IMR-90 (cell line): ENCODE measurements around the gene EPB41L2.

Experiments used
- CTCF ChIP-seq: conservative IDR thresholded peaks from 2 replicates; pipeline ENCODE4 v1.5.1; 2012; ENCODE audit warnings: mild to moderate bottlenecking, low read depth, low read length, improper control_type of control experiment
- MXI1 ChIP-seq: IDR thresholded peaks from 2 replicates; pipeline ENCODE4 v1.6.1; 2012; ENCODE audit warnings: low read depth, mild to moderate bottlenecking, low read length, moderate library complexity, borderline replicate concordance
- POLR2A ChIP-seq: IDR thresholded peaks from 2 replicates; pipeline ENCODE4 v1.6.1; 2012; ENCODE audit warnings: mild to moderate bottlenecking, low read depth, low read length
- RAD21 ChIP-seq: IDR thresholded peaks from 2 replicates; pipeline ENCODE4 v1.6.1; 2012; ENCODE audit warnings: low read length, improper control_type of control experiment
- RFX5 ChIP-seq: IDR thresholded peaks from 2 replicates; pipeline ENCODE4 v1.8.0; 2012; ENCODE audit warnings: low read depth, mild to moderate bottlenecking, low read length, moderate library complexity
- TF ChIP-seq, protein P1 (sequence below): fragments of 150-350 bp; IDR thresholded peaks from 2 replicates; pipeline ENCODE4 v1.6.1; 2016; ENCODE audit warnings: low read depth, mild to moderate bottlenecking, low read length, moderate library complexity, borderline replicate concordance

DNA sequence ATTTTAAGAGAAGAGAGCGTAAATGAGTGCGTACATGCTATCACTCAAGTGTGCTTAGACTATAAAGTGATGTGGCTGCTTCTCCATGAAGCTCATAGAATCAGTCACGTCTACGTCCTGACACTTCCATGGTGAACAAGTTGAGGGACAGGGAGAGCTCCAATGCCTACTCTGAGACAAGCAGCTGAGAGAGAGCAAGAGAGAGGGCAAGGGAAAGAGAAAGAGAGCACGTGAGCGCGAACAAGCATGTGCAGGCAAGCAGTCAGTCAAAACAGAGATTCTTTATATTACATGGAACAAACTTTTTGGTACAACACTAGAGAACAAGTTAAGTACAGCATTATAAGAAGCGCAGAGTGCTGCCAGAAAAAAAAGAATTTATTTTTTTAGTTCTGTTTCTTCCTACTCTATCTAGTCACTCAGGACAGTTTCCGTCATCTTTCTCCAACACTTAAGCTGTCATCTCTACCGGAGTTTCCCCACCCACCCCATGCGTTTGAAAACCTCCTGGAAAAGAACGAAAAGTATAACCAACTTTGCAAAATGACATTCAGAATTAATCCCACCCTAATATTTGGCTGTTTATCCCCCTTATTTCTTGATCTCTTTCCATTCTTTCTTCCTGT, 61.8 kb downstream of the EPB41L2 start:
- TF ChIP-seq CTCF (no peak), RFX5 (no peak), POLR2A (no peak), MXI1 (no peak), RAD21 (no peak)
- TF ChIP-seq, protein P1, sequence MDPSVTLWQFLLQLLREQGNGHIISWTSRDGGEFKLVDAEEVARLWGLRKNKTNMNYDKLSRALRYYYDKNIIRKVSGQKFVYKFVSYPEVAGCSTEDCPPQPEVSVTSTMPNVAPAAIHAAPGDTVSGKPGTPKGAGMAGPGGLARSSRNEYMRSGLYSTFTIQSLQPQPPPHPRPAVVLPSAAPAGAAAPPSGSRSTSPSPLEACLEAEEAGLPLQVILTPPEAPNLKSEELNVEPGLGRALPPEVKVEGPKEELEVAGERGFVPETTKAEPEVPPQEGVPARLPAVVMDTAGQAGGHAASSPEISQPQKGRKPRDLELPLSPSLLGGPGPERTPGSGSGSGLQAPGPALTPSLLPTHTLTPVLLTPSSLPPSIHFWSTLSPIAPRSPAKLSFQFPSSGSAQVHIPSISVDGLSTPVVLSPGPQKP = no peak
